Mesenchymal stem cell (in vitro differentiated cells and primary cell): Measurements from ENCODE around the gene GNL1.
"Not testable (repeated sequence)": the region's sequence is repeated elsewhere in the genome, so short reads cannot be mapped to it uniquely, and the experiment has no call there.

Source experiments
- DNase-seq: peaks from one replicate; pipeline ENCODE4 v3.0.0-alpha.2; 2013
- H2AFZ ChIP-seq: one replicate; pipeline ENCODE4 v1.6.1; 2013; ENCODE audit warnings: low read depth, mild to moderate bottlenecking, control low read depth, inconsistent platforms, low read length, moderate library complexity
- H2AK5ac ChIP-seq: 2 replicates; pipeline ENCODE4 v1.6.1; 2013; ENCODE audit warnings: low read length, moderate library complexity, mild to moderate bottlenecking, inconsistent platforms; ENCODE audit not compliant: severe bottlenecking
- H2BK120ac ChIP-seq: one replicate; pipeline ENCODE4 v1.6.1; 2013; ENCODE audit warnings: low read depth, mild to moderate bottlenecking, inconsistent platforms, low read length, moderate library complexity
- H2BK12ac ChIP-seq, 2 experiments: one replicate each; pipeline ENCODE4 v1.6.1; 2013; ENCODE audit warnings: inconsistent platforms in 2 of 2, low read length in 2 of 2, mild to moderate bottlenecking in 2 of 2, moderate library complexity in 2 of 2, control low read depth in 1 of 2
- H2BK15ac ChIP-seq: one replicate; pipeline ENCODE4 v1.6.1; 2013; ENCODE audit warnings: mild to moderate bottlenecking, low read depth, inconsistent platforms; ENCODE audit not compliant: poor library complexity, severe bottlenecking
- H2BK5ac ChIP-seq: 2 replicates; pipeline ENCODE4 v1.6.1; 2013; ENCODE audit warnings: low read depth, mild to moderate bottlenecking, low read length, control low read depth, inconsistent platforms; ENCODE audit not compliant: poor library complexity, severe bottlenecking
- H3K14ac ChIP-seq, 2 experiments: one replicate each; pipeline ENCODE4 v1.6.1; 2013; ENCODE audit warnings: inconsistent platforms in 2 of 2, low read length in 2 of 2, control low read depth in 1 of 2, mild to moderate bottlenecking in 1 of 2, moderate library complexity in 1 of 2
- H3K18ac ChIP-seq, 2 experiments: one replicate each; pipeline ENCODE4 v1.6.1; 2013; ENCODE audit warnings: inconsistent platforms in 2 of 2, low read length in 2 of 2, control low read depth in 1 of 2, low read depth in 1 of 2, mild to moderate bottlenecking in 1 of 2
- H3K23ac ChIP-seq, 2 experiments: one replicate each; pipeline ENCODE4 v1.6.1; 2013; ENCODE audit warnings: inconsistent platforms in 2 of 2, low read length in 2 of 2, mild to moderate bottlenecking in 2 of 2, moderate library complexity in 2 of 2, control low read depth in 1 of 2
- H3K27ac ChIP-seq: 2 replicates; pipeline ENCODE4 v1.5.1; 2013; ENCODE audit warnings: mild to moderate bottlenecking, moderate library complexity, low read length, control low read depth, inconsistent platforms; ENCODE audit not compliant: poor library complexity, severe bottlenecking
- H3K27me3 ChIP-seq, 2 experiments: 2 replicates each; pipeline versions ENCODE4 v1.6.1 to v1.7.0; 2013; ENCODE audit warnings: low read length in 2 of 2, mild to moderate bottlenecking in 2 of 2, moderate library complexity in 2 of 2, control low read depth in 1 of 2, inconsistent platforms in 1 of 2; ENCODE audit not compliant: control insufficient read depth in 1 of 2, insufficient read depth in 1 of 2
- H3K36me3 ChIP-seq, 2 experiments: 2 replicates each; pipeline versions ENCODE4 v1.6.1 to v1.7.0; 2013; ENCODE audit warnings: low read length in 2 of 2, control low read depth in 1 of 2, inconsistent platforms in 1 of 2, low read depth in 1 of 2, mild to moderate bottlenecking in 1 of 2; ENCODE audit not compliant: insufficient read depth in 2 of 2, control insufficient read depth in 1 of 2
- H3K4ac ChIP-seq, 2 experiments: one replicate each; pipeline ENCODE4 v1.6.1; 2013; ENCODE audit warnings: inconsistent platforms in 2 of 2, low read length in 2 of 2, mild to moderate bottlenecking in 2 of 2, moderate library complexity in 2 of 2, control low read depth in 1 of 2, low read depth in 1 of 2
- H3K4me1 ChIP-seq: 2 replicates; pipeline ENCODE4 v1.6.1; 2013; ENCODE audit warnings: low read depth, low read length, control low read depth; ENCODE audit not compliant: control insufficient read depth, insufficient read depth
- H3K4me2 ChIP-seq: 2 replicates; pipeline ENCODE4 v1.6.1; 2013; ENCODE audit warnings: low read length, mild to moderate bottlenecking, inconsistent platforms; ENCODE audit not compliant: poor library complexity, severe bottlenecking
- H3K4me3 ChIP-seq, 2 experiments: 2 replicates each; pipeline versions ENCODE4 v1.5.1 to v1.7.0; 2013; ENCODE audit warnings: low read length in 2 of 2, mild to moderate bottlenecking in 2 of 2, control low read depth in 1 of 2, low read depth in 1 of 2; ENCODE audit not compliant: insufficient read depth in 1 of 2
- H3K79me1 ChIP-seq: replicated peaks from 2 replicates; pipeline ENCODE4 v1.6.1; 2013; ENCODE audit warnings: mild to moderate bottlenecking, control low read depth, low read length, inconsistent platforms; ENCODE audit not compliant: poor library complexity, severe bottlenecking
- H3K9ac ChIP-seq: 2 replicates; pipeline ENCODE4 v1.7.0; 2013; ENCODE audit warnings: mild to moderate bottlenecking, low read length, moderate library complexity
- H3K9me3 ChIP-seq: 2 replicates; pipeline ENCODE4 v1.7.0; 2013; ENCODE audit warnings: mild to moderate bottlenecking, low read length; ENCODE audit not compliant: control insufficient read depth
- H4K8ac ChIP-seq: one replicate; pipeline ENCODE4 v1.6.1; 2013; ENCODE audit warnings: inconsistent platforms, mild to moderate bottlenecking, low read length, moderate library complexity
- H4K91ac ChIP-seq: one replicate; pipeline ENCODE4 v1.6.1; 2013; ENCODE audit warnings: mild to moderate bottlenecking, low read length, inconsistent platforms
- WGBS: methylation state at CpG from one replicate; pipeline ENCODE4 v1.1.7; 2013; ENCODE audit warnings: mixed read lengths; 5-methylcytosine and 5-hydroxymethylcytosine counted together

GNL1 gene

DNA sequence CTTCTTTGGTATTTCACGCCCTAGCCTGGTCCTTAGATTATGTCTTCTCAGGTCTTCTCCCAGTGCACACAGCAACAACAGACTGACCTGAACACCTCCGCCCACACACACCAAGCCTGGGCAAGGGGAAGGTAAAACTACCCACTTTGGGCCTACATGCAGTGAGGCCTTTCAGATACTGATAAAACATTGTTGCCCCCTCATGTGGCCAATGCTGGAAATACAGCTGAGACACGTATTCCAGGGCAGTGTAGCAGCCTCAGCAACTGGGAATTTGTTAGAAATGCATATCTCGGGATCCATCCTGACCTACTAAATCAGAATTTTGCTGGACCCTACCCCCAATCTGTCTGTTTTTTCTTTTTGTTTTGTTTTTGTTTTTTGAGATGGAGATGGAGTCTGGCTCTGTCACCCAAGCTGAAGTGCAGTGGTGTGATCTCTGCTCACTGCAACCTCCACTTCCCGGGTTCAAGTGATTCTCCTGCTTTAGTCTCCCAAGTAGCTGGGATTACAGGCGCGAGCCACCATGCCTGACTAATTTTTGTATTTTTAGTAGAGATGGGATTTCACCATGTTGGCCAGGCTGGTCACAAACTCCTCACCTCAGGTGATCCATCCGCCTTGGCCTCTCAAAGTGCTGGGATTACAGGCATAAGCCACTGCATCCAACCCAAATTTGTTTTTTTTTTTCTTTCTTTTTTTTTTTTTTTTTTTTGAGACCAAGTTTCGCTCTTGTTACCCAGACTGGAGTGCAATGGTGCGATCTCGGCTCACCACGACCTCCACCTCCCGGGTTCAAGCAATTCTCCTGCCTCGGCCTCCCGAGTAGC lies 41.2 kb upstream of the GNL1 start:
- not testable (repeated sequence) for H3K23ac ChIP-seq, H3K4me3 ChIP-seq, H2BK15ac ChIP-seq, H3K4me1 ChIP-seq, H3K9me3 ChIP-seq, H2BK5ac ChIP-seq, H4K91ac ChIP-seq, H4K8ac ChIP-seq, H3K27me3 ChIP-seq, H3K4ac ChIP-seq, H3K27ac ChIP-seq, H3K4me2 ChIP-seq, H3K14ac ChIP-seq, H2AK5ac ChIP-seq, H3K9ac ChIP-seq, H2BK120ac ChIP-seq, H3K18ac ChIP-seq, H2AFZ ChIP-seq, H3K79me1 ChIP-seq, H2BK12ac ChIP-seq
- DNase-seq: peak; percentile 86
- 81% methylated on average over 13 of the region's 15 CpGs for WGBS
- peaks cover 36 to 54% of the 10 kb centered on the region in 2 experiments for H3K36me3 ChIP-seq

DNA sequence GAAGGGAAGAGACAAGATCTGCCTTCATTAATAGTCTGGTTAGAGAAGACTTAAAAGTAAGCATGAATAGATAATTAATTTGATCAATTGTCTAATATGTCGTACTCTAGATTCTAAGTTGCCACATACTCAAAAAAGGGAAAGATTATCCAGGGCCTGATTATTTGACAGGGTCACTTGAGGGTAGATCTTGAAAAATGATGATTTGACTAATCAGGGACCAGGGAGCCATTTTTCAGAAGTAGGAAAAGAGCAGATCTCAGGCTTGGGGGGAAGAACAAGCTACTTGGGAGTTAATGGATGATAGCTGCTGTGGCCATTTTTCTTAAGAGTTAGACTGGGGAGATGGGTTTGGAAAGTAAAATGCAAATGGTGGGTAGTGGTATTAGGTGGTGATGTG lies 36.0 kb upstream of the GNL1 start:
- Histone ChIP-seq H2BK120ac (no peak overlapping the region), H3K14ac (no peak overlapping the region), H3K4me3 (no peak overlapping the region), H2AK5ac (no peak overlapping the region), H3K23ac (no peak overlapping the region), H3K27ac (no peak overlapping the region), H3K4me1 (peaks cover 2% of the 10 kb centered on the region), H2BK5ac (no peak overlapping the region), H2AFZ (no peak overlapping the region), H2BK15ac (no peak overlapping the region), H3K27me3 (no peaks in the 10 kb centered on the region), H3K18ac (no peak overlapping the region), H4K91ac (no peak overlapping the region), H3K4ac (no peak overlapping the region), H3K79me1 (peaks cover 10% of the 10 kb centered on the region), H3K9ac (no peak overlapping the region), H3K36me3 (peaks cover 50 to 78% of the 10 kb centered on the region in 2 experiments), H4K8ac (no peak overlapping the region), H3K4me2 (no peak overlapping the region), H2BK12ac (no peak overlapping the region), H3K9me3 (no peaks in the 10 kb centered on the region)
- 100% methylated on average over 1 of the region's 1 CpG for WGBS
- no peak for DNase-seq

DNA sequence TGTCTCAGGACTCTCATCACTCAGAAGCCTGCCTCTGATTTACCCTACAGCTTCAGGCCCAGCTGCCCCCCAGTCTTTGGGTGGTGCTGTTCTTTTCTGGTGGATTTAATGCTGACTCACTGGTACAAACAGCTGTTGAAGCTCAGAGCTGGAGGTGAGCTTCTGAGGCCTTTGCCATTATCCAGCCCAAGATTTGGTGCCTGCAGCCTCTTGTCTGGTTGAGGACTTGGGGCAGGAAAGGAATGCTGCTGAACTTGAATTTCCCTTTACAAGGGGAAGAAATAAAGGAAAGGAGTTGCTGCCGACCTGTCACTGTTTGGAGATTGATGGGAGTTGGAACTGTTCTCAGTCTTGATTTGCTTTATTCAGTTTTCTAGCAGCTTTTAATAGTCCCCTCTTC lies 34.7 kb upstream of the GNL1 start:
- Histone ChIP-seq H2BK12ac (no peak overlapping the region), H3K4me2 (no peak overlapping the region), H4K8ac (no peak overlapping the region), H3K4ac (no peak overlapping the region), H4K91ac (no peak overlapping the region), H2BK5ac (no peak overlapping the region), H3K9me3 (no peaks in the 10 kb centered on the region), H3K23ac (no peak overlapping the region), H2AK5ac (no peak overlapping the region), H2BK15ac (no peak overlapping the region), H3K4me3 (no peak overlapping the region), H3K4me1 (peaks cover 2% of the 10 kb centered on the region), H3K79me1 (peaks cover 12% of the 10 kb centered on the region), H3K27me3 (no peaks in the 10 kb centered on the region), H3K36me3 (peaks cover 62 to 88% of the 10 kb centered on the region in 2 experiments), H2BK120ac (no peak overlapping the region), H3K9ac (peak overlapping the region; percentile 63), H3K14ac (no peak overlapping the region), H3K18ac (no peak overlapping the region), H2AFZ (no peak overlapping the region), H3K27ac (no peak overlapping the region)
- 67% methylated on average over 1 of the region's 1 CpG for WGBS
- DNase-seq: peak; percentile 71

DNA sequence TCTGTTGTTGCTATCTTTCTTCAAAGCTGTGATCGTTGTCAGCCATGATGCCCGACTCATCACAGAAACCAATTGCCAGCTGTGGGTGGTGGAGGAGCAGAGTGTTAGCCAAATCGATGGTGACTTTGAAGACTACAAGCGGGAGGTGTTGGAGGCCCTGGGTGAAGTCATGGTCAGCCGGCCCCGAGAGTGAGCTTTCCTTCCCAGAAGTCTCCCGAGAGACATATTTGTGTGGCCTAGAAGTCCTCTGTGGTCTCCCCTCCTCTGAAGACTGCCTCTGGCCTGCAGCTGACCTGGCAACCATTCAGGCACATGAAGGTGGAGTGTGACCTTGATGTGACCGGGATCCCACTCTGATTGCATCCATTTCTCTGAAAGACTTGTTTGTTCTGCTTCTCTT lies 34.2 kb upstream of the GNL1 start:
- Histone ChIP-seq H4K8ac (peak overlapping the region; percentile 19), H3K4ac (no peak overlapping the region), H2AK5ac (no peak overlapping the region), H3K18ac (no peak overlapping the region), H3K36me3 (peaks cover 67 to 92% of the 10 kb centered on the region in 2 experiments), H2BK15ac (no peak overlapping the region), H3K27me3 (no peaks in the 10 kb centered on the region), H3K14ac (no peak overlapping the region), H3K4me3 (no peak overlapping the region), H3K27ac (no peak overlapping the region), H3K4me1 (peaks cover 2% of the 10 kb centered on the region), H3K79me1 (peaks cover 15% of the 10 kb centered on the region), H4K91ac (no peak overlapping the region), H3K9me3 (no peaks in the 10 kb centered on the region), H2BK5ac (no peak overlapping the region), H2BK12ac (no peak overlapping the region), H3K4me2 (no peak overlapping the region), H3K9ac (peak overlapping the region; percentile 63), H2AFZ (no peak overlapping the region), H3K23ac (no peak overlapping the region), H2BK120ac (no peak overlapping the region)
- DNase-seq: no peak
- 97% methylated on average over 8 of the region's 8 CpGs for WGBS
